ENCODE measurements around the gene GPR18.

DNA sequence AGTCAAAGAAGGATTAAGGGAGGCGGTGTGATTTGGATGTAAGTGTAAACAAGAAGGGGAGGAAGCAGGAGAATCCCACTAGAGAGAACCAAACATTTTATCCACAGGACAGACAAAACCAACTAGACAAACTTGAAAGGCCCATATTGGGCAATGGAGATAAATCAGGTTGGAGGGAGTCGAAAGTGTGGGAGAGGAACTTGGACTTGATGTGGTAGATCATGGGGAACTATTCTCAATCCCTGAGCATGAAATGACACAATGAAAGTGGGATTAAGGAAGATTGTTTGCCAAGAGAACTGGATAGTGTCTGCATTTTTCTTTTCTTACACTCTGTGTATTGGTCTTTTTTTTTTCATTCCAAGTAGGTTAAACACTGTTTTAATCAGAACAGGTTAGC, 31.1 kb upstream of the GPR18 start:
- TF ChIP-seq CTCF (conservative IDR thresholded peaks at IDR 0.05): no peak
- no peak for TF ChIP-seq EZH2 (IDR thresholded peaks at IDR 0.05; ENCODE audit: low read depth)

Data from PC-9 (cell line).